GM21825 (cell line): ENCODE measurements around the gene PRDM7.
A peak's percentile ranks its signal among the peaks of the same experiment; 100 is the strongest.
"Not testable (repeated sequence)": the region's sequence is repeated elsewhere in the genome, so short reads cannot be mapped to it uniquely, and the experiment has no call there.

Source experiments
- ATAC-seq: cut with Tn5 transposase; IDR thresholded peaks from one replicate; pipeline ENCODE4 v1.9.1; 2021; ENCODE audit warnings: mild to moderate bottlenecking, moderate library complexity; ENCODE audit not compliant: unreplicated experiment

The PRDM7 gene

DNA sequence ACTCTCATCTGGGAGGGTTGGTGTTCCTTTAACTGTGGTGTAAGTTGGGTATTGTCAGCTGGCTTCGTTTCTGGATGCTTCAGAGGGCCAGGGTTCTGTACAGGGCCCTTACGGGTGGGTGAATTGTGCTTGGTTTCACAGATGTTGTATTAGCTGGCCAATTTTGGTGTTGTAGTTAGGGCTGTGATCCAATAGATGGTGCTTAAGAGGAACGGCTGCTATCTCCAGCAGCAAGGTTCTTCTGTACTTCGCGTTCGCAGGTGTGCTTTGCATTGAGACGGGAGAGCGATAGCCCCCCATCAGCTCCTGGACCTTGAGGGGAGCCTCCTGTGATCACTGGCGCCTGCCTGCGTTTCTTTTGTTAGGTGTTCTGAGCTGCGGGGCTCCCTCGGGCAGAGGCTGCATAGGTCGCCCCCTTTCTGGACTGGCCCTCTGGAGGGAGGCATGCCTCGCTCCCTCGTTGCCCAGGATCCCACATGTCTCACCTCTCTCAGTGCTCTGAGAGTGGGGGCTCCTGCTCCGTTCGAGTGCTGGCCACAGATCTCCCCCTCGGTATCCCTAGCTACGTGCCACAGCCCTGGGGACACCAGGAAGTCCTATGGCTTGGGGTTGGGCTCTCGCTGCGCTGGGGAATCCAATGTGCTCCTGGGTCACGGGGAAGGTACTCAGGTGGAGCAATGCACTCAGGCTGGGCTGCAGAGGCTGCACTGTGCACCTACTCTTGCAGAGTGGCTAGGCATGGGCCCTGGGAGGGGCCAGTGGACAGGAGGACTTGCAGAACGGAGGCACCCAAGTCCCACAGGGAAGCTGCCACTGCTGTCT is 837 bp upstream of the PRDM7 start:
- peak; percentile 36 for ATAC-seq

DNA sequence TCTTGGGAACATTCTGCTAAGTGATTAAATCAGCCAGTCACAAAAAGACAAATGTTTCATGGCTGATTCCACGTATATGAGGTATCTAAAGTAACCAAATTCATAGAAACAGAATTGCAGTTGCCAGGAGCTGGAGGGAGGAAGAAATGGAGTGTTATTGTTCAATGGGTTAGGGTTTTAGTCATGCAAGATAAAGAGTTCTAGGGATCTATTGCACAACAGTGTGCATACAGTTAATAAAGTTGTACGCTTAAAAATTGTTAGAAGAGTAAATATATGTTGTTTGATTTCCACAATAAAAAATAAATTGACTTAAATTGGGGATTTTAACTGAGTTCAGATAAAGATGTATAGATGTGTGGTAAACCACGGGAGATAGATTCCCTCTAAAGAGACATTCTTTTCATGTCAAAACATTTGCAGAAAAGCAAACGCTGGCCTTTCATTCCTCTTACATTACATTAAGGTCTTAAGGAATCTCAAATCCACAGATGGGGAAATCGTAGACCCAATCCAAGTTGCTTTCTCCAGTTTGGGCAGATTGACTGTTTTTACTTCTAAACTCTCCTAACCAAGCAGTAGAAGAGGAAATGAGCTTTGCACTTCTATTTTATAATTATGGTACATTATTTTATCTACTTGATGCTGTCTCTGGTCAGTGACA is 4.6 kb downstream of the PRDM7 start:
- ATAC-seq = no peak

DNA sequence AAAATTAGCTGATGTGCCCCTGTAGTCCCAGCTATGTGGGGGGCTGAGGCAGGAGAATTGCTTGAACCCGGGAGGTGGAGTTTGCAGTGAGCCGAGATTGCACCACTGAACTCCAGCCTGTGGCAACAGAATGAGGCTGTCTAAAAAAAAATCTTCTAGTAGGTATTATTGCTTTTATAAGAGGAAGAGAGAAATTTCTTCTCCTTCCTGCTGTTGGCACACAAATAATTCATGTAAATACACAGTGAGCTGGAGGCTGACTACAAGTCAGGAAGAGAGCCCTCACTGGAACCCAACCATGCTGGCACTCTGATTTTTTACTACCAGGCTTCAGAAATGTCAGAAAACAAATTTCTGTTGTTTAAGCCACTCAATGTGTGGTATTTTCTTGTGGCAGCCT is 6.7 kb downstream of the PRDM7 start:
- no peak for ATAC-seq

DNA sequence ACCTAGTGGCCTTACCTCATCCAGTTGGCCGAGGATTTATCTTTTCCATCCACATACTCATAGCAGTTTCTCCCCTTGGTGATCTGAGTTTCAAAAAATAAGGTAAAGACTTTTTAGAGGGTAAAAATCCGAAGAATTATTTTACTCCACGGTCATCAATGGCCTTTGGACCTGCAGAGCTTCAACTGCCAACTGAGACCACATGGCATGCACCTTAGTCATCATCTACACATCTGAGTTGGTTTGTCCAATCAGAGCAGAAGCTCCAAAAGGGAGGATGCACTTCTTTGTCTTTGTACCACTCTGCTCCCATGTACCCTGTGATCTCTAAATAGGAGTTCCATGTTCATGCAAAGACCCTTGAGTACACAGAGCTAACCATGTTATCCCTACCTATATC is 15.7 kb downstream of the PRDM7 start:
- no peak for ATAC-seq

DNA sequence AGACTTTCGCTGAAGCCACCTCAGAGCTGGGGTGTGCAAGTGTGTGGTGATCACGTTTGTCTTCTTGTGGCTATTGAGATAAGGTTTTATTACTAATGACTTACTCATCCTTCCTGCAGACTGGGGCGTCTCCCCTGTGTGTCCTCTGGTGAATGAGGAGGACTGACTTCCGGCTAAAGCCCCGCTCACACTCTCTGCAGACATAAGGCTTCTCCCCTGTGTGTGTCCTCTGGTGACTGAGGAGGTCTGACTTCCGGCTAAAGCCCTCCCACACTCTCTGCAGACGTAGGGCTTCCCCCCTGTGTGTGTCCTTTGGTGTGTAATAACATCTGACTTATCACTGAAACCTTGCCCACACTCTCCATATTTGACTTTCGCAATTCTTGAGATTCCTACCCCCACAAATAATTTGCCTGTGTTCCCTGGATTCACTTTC is 19.4 kb downstream of the PRDM7 start:
- ATAC-seq = no peak

DNA sequence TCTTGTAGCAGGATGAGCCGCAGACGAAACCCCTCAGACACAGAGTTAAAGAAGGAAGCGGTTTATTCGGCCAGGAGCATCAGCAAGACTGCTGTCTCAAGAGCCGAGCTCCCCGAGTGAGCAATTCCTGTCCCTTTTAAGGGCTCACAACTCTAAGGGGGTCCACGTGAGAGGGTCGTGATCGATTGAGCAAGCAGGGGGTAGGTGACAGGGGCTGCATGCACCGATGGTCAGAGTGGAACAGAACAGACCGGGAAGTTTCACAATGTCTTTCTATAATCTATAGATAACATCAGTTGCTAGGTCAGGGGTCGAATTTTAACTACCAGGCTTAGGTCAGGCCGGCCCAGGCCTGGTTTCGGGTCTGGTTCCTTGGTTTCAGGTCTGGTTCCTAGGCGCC is 20.6 kb downstream of the PRDM7 start:
- ATAC-seq = not testable (repeated sequence)

DNA sequence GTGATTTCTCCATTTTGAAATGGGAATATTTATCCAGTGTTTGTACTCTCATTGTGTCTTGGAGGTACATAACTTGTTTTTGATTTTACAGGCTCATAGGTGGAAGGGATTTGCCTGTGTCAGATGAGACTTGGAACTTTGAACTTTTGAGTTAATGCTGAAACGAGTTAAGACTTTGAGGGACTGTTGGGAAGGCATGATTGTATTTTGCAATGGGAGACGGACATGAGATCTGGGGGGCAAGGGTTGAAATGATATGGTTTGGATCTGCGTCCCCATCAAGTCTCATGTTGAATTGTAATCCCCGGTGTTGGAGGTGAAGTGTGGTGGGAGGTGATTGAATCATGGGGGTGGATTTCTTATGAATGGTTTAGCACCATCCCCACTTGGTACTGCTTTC is 21.8 kb downstream of the PRDM7 start:
- no peak for ATAC-seq

DNA sequence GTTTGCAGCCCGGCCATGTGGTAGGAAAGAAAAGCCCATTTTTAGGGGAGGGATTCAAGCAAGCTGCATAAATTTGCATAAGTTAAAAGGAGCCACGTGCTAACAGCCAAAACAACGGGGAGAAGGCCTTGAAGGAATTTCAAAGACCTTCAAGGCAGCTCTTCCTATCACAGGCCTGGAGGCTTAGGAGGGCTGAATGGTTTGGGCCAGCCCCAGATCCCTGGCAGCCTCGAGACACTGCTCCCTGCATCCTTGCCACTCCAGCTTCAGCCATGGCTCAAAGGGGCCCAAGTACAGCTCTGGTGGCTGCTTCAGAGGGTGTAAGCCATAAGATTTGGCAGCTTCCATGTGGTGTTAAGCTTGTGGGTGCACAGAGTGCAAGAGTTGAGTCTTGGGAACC is 22.6 kb downstream of the PRDM7 start:
- ATAC-seq = no peak

DNA sequence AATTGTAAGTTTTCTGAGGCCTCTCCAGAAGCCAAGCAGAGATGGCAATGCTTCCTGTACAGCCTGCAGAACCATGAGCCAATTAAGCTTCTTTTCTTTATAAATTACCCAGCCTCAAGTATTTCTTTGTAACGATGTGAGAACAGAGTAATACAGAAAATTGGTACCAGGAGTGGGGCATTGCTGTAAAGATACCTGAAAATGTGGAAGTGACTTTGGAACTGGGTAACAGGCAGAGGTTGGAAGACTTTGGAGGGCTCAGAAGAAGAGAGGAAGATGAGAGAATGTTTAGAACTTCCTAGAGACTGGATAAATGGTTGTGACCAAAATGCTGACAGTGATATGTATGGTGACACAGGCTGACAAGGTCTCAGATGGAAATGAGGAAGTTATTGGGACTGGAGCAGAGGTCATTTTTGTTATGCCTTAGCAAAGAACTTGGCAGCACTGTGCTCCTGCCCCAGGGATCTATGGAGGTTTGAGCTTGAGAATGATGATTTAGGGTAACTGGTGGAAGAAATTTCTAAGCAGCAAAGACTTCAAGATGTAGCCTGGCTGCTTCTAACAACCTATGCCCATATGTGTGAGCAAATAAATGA is 23.1 kb downstream of the PRDM7 start:
- no peak for ATAC-seq

DNA sequence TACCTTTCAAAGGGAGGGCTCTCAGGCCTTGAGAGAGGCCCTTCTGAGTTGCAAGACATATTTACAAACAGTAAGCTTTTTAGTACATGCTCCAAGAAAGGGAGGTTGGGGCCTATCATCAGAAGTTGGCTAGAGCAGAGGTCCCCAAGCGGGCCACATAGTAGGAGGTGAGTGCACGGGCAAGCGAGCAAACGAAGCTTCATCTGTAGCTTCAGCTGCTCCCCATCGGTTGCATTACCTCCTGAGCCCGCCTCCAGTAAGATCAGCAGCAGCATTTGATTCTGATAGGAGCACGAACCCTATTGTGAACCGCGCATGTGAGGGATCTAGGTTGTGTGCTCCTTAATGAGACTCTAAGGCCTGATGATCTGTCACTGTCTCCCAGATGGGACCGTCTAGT is 26.2 kb downstream of the PRDM7 start:
- no peak for ATAC-seq

DNA sequence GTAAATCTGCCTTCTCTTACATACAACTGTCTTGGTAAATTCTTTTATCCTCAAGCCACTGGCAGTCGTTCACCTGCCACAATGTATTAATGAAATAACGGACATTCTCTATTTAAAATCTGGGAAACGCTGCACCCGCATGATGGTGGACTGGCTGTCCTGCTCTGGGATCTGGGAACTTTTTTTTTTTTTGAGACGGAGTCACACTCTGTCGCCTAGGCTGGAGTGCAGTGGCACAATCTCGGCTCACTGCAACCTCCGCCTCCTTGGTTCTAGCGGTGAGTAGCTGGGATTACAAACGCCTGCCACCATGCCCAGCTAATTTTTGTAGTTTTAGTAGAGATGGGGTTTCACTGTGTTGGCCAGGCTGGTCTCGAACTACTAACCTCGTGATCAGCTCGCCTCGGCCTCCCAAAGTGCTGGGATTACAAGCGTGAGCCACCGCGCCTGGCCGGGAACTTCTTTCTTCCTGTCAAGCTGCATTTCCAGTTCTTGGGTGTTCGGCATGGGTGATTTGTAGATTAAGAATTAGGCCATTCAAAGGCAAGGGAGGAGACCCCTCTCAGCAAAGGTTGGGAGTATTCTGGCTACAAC is 28.3 kb downstream of the PRDM7 start:
- no peak for ATAC-seq

DNA sequence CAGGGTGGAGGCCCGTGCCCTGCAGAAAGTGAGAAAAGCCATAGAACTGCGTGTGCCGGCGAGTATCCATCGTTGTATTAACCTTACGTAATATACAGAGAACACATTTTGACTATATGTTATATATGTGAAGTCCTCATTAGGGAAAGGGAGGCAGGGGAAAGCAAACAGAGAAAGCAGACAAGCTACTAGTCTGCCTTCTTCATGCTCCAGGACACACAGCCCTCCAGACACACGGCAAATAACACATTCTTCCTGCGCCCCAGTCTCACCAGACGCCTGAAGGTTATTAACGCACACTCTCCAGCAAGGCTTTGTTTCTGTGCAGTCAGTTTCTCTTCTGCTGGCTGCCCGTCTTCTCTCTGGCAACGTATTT is 28.8 kb downstream of the PRDM7 start:
- ATAC-seq = no peak

DNA sequence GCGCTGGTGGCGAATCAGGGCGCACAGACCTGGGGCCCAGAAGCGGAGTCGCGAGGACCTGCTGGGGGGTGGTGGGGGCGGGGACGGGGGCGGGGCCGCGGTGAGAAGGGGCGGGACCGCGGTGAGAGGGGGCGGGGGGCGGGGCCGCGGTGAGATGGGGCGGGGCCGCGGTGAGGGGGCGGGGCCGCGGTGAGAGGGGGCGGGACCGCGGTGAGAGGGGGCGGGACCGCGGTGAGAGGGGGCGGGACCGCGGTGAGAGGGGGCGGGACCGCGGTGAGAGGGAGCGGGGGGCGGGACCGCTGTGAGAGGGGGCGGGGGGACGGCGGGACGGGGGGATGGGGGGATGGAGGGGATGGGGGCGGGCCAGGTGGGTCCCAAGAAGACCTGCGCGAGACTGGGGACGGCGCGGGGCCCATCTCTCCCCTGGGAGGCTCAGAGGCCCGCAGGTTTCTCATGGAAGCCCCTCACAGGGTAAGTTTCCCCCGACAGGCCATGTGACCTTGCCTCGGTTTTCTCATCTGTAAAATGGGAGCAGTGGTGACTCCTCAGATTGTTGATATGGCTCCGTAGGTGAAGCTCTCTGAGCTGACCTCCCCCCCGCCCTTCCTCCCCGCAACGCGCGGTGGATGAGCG is 29.3 kb downstream of the PRDM7 start:
- no peak for ATAC-seq

DNA sequence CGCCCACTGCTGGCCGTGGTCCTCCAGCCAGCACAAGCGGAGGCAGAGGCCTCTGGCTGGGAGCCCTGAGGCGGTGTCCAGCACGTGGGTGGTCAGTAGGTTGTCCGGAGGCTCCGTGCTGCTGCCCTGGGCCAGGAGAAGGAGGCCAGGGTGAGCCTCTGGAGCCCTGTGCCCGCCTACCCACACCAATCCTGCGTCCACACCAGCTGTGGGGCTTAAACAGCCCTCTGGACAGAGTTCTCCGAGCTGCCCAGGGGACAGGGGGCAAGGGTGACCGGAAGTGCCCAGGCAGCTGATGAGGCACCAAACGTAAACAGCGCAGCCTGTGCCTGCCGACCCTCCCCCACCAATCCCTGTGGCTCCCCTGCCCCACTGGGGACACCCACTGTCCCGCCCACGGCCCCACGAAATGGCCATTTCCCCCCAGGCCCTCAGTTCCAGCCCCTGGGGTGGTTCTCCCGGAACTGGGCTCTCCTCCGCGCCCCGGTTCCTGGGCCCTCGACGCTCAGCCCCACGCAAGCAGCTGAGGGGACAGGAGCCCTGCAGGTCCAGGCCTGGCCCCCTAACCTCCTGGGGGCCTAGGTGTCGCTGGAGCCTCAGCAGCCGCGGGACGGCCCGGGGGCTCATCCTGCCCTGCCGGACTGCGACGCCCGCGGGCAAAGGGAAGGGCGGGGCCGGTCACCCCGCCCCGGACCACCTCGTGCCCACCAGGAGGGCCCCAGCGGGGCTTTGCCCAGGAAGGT is 30.0 kb downstream of the PRDM7 start:
- no peak for ATAC-seq

DNA sequence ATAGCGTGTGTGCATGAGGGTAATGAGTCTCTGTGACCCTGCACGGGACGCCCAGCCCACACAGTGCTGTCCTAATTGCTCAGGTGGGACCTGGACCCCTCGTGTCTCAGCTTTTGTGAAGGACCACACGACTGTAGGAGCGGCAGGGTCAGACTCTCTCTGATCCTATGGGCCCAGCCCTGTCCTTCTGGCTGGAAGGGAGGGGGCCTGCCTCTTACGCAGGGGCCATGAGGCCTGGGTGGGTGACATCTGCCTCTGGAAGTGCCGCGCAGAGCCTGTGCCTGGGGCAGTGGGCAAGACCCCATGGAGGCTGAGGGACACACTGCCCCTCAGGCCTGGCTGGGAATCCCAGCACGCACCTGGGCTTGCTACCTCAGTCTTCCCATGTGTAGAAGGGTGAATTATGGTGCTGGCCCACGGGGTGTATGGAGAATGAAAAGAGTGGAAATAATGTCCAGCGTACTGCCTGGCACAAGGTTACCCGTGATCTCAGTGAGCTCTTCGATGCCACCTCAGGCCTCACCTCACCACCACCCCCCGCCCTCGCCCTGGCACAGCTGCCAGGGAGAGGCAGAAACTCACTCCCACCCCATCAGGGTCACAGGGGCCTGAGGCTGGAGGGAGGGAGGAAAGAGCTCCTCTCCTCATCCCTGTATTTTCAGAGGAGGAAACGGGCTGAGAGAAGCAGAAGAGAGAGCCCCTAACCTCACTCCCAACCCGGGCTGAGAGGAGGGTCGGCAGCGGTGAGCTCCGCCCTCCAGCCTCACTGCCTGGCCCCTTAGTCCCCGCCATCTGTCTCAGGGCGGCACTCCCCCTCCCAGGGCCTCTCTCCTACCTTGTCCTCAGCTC is 30.8 kb downstream of the PRDM7 start:
- no peak for ATAC-seq

DNA sequence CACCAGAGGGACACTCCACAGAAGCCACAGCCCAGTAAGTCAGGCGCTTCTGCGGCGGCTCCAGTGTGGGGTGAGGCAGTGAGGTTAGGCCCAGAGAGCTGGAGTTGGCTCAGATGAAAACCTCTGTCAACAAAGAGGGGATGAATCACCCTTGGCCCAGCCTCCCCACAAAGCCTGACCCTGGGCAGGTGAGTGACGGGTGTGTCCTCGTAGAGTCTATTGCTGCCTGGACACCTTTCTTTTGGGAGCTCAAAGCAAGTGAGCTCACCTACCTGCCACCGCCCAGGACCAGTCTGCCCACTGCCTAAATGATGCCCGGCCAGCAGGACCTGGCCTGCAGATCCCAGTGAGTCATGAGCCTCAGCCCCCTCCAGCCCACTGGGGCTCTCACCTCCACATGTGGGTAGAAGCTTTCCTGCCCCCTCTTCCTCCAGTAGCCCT is 33.0 kb downstream of the PRDM7 start:
- no peak for ATAC-seq

DNA sequence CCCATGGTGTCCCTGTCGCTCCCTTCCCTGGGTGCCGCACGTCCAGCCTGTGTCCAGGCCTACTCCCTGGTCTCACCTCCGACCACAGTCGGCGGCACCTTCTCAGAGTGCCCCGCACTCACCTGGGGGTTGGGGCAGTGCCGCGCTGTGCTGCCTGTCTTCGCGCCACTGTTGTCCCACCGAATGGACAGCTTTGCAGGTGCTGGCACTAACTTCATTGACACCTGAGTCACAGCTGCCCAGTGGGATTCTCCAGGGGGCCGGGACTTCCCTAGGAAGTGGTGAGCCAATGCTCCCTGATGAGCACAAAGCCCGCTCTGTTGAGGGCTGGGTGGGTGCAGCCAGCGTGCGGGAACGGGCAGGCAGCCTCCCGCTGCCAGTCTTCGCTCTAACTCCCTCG is 33.6 kb downstream of the PRDM7 start:
- ATAC-seq = no peak

DNA sequence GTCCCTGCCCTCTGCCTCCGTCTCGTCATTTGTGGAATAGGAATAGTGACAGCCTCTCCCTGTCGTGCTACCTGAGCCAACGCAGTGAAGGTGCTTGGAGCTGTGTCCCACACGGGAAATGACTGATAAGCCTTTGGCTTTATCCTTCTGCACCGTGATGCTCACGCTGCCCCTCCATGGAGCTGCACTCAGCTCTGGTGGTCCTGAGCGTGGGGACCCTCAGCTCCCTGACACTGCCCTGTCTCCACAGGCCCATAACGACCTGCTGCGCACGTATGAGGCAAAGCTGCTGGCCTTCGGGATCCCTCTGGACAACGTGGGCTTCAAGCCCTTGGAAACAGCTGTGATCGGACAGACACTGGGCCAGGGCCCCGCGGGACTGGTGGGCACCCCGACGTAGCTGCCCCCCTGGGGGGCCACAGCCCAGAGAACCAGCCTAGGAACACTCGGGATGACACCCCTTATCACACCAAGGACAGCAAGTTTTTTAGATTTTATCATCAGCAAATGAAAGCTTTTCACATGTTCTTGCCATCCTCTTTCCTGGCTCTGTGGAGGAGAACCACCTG is 34.1 kb downstream of the PRDM7 start:
- no peak for ATAC-seq

DNA sequence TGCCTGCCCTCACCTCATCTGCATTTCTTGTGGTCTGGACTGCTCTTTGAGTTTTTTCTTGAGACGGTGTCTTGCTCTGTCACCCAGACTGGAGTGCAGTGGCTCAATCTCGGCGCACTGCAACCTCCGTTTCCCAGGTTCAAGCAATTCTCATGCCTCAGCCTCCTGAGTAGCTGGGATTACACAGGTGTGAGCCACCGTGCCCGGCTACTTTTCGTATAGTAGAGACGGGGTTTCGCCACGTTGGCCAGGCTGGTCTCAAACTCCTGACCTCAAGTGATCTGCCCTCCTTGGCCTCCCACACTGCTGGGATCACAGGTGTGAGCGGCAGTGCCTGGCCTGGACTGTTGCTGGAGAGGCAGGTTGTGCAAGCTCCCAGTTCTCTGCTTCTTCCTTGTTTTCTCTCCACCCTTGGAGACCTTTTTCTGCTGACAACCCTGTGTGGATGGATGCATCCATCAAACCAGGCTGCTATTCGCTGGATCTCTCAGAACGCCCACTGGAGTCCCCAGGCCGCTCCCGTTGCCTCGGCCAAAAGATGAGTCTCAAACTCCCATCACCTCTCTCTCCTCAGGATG is 35.1 kb downstream of the PRDM7 start:
- ATAC-seq = no peak
